ENCODE measurements around the gene CIB2. TPM values are rescaled to one million over a fixed set of nuclear protein-coding genes. Genes with fewer than 3 reads are reported as not detected.

Gene CIB2
- total RNA-seq = 1 to 10 TPM in 3 of 6 donors, under 1 TPM in 2, not detected in 1; 0.77 to 5.2 (median 1.2) TPM

- H3K9me3 ChIP-seq = no peaks in the 10 kb centered on the region
- ATAC-seq (ENCODE audit: low FRiP score in 2 of 2) = peak; percentile 77 to 95
- peaks cover 9 to 26% (median 16%) of the 10 kb centered on the region in 4 donors for H3K4me1 ChIP-seq
- WGBS, 2 donors = 0 to 1% methylated on average over 2 to 34 of the region's 79 CpGs
- peak within 1 kb of the TSS; percentile 77 to 89 (median 84) for H3K27ac ChIP-seq
- TF ChIP-seq POLR2A (IDR thresholded peaks at IDR 0.05) (peak in 1 of 4 donors; percentile 49), POLR2AphosphoS5 (IDR thresholded peaks at IDR 0.05) (peak in 1 of 2 donors; percentile 39), EP300 (IDR thresholded peaks at IDR 0.05) (no peak)
- TF ChIP-seq, protein P1, sequence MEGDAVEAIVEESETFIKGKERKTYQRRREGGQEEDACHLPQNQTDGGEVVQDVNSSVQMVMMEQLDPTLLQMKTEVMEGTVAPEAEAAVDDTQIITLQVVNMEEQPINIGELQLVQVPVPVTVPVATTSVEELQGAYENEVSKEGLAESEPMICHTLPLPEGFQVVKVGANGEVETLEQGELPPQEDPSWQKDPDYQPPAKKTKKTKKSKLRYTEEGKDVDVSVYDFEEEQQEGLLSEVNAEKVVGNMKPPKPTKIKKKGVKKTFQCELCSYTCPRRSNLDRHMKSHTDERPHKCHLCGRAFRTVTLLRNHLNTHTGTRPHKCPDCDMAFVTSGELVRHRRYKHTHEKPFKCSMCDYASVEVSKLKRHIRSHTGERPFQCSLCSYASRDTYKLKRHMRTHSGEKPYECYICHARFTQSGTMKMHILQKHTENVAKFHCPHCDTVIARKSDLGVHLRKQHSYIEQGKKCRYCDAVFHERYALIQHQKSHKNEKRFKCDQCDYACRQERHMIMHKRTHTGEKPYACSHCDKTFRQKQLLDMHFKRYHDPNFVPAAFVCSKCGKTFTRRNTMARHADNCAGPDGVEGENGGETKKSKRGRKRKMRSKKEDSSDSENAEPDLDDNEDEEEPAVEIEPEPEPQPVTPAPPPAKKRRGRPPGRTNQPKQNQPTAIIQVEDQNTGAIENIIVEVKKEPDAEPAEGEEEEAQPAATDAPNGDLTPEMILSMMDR (IDR thresholded peaks at IDR 0.05) = peak; percentile 92 to 98 (median 96)
- peak within 1 kb of the TSS; percentile 48 to 88 (median 73) for H3K4me3 ChIP-seq
- H3K27me3 ChIP-seq = no peaks in the 10 kb centered on the region
- H3K36me3 ChIP-seq = no peaks in the 10 kb centered on the region
- peak; percentile 72 to 95 for DNase-seq
Measured at GRCh38 chr15:78131295-78132061, at the start of gene CIB2. TSS of gene CIB2 (minus strand) at chr15:78131445. CDS start at chr15:78131215, 230 bp downstream.

- Histone ChIP-seq H3K36me3 (no peaks in the 10 kb centered on the region), H3K27me3 (no peaks in the 10 kb centered on the region), H3K4me1 (no peaks in the 10 kb centered on the region), H3K27ac (no peak overlapping the region), H3K9me3 (no peaks in the 10 kb centered on the region), H3K4me3 (no peak overlapping the region)
- DNase-seq = no peak
- TF ChIP-seq POLR2AphosphoS5 (IDR thresholded peaks at IDR 0.05) (no peak), EP300 (IDR thresholded peaks at IDR 0.05) (no peak), POLR2A (IDR thresholded peaks at IDR 0.05) (no peak)
- TF ChIP-seq, protein P1 (IDR thresholded peaks at IDR 0.05) = no peak
- no peak for ATAC-seq (ENCODE audit: low FRiP score in 2 of 2)
- 84 to 100% methylated on average over 4 to 5 of the region's 5 CpGs for WGBS, 2 donors
Measured at GRCh38 chr15:78179906-78180305, 48.7 kb upstream of the CIB2 start.

- Histone ChIP-seq H3K9me3 (no peaks in the 10 kb centered on the region), H3K4me3 (no peak overlapping the region), H3K36me3 (no peaks in the 10 kb centered on the region), H3K4me1 (no peaks in the 10 kb centered on the region), H3K27me3 (no peaks in the 10 kb centered on the region), H3K27ac (no peak overlapping the region)
- 63 to 87% methylated on average over 5 to 10 of the region's 12 CpGs for WGBS, 2 donors
- TF ChIP-seq EP300 (IDR thresholded peaks at IDR 0.05) (no peak), POLR2AphosphoS5 (IDR thresholded peaks at IDR 0.05) (no peak)
- TF ChIP-seq, protein P1 (IDR thresholded peaks at IDR 0.05) = no peak
- DNase-seq = peak in 1 of 2 donors; percentile 13
- ATAC-seq (ENCODE audit: low FRiP score in 2 of 2) = no peak
Measured at GRCh38 chr15:78179286-78179840, 48.1 kb upstream of the CIB2 start.

GRCh38 chr15:78178064-78178463, 46.8 kb upstream of the CIB2 start:
- TF ChIP-seq, protein P1 (IDR thresholded peaks at IDR 0.05) = no peak
- no peak for TF ChIP-seq POLR2A (IDR thresholded peaks at IDR 0.05)
- no peak for TF ChIP-seq POLR2AphosphoS5 (IDR thresholded peaks at IDR 0.05)
- no peak for TF ChIP-seq EP300 (IDR thresholded peaks at IDR 0.05)
- no peak overlapping the region for H3K27ac ChIP-seq
- WGBS, 2 donors = 79 to 83% methylated on average over 6 of the region's 6 CpGs
- no peaks in the 10 kb centered on the region for H3K27me3 ChIP-seq
- H3K36me3 ChIP-seq = no peaks in the 10 kb centered on the region
- DNase-seq (no peak), ATAC-seq (ENCODE audit: low FRiP score in 2 of 2) (no peak)
- H3K4me1 ChIP-seq = no peaks in the 10 kb centered on the region
- H3K4me3 ChIP-seq = no peak overlapping the region
- H3K9me3 ChIP-seq = no peaks in the 10 kb centered on the region

Data from upper lobe of left lung (tissue), 6 donors.